Testis (tissue), 3 donors: Measurements from ENCODE around the gene MET. TPM values are rescaled to one million over a fixed set of nuclear protein-coding genes. Genes with fewer than 3 reads are reported as not detected.

ENCODE experiments used
- DNase-seq: peaks from one replicate; pipeline ENCODE4 v3.0.0-alpha.2; 2019
- H3K27ac ChIP-seq, 2 donors: fragments of 200-600 bp; sonication (generic); one replicate each; pipeline ENCODE4 v1.5.1; 2019
- H3K27me3 ChIP-seq: fragments of 200-600 bp; sonication (generic); one replicate; pipeline ENCODE4 v1.5.1; 2019
- H3K36me3 ChIP-seq: fragments of 200-600 bp; sonication (generic); one replicate; pipeline ENCODE4 v1.5.1; 2017; ENCODE audit warnings: low read depth; ENCODE audit errors: missing control alignments
- H3K4me1 ChIP-seq: fragments of 200-600 bp; sonication (generic); one replicate; pipeline ENCODE4 v1.5.1; 2019
- H3K4me3 ChIP-seq, 2 donors: fragments of 200-600 bp; sonication (generic); one replicate each; pipeline ENCODE4 v1.5.1; 2017 to 2019
- H3K9me3 ChIP-seq: fragments of 200-600 bp; sonication (generic); one replicate; pipeline ENCODE4 v1.5.1; 2017
- POLR2A ChIP-seq: fragments of 450-650 bp; IDR thresholded peaks from one replicate; pipeline ENCODE4 v1.6.1; 2017; ENCODE audit warnings: antibody characterized with exemption, mild to moderate bottlenecking, moderate library complexity
- WGBS, 2 donors: methylation state at CpG; one replicate each; pipeline ENCODE4 v1.1.5; 2018; 5-methylcytosine and 5-hydroxymethylcytosine counted together
- intact Hi-C: fragments of 100-400 bp; cut with DNase I; formaldehyde crosslinking; loops from one replicate; pipeline ENCODE4 v1.15.1; 2023; ENCODE audit warnings: low total_unique reads
- polyA plus RNA-seq: library from polyadenylated mRNA; stranded (reverse); fragments of 350-450 nt; fragmentation: Illumina TruSeq; extraction: RNeasy Lipid Tissue Mini Kit (QIAGEN cat#74804); gene quantifications from one replicate; pipeline ENCODE4 v1.2.3, GENCODE V29; 2014; ENCODE audit warnings: low read depth, low replicate concordance; ENCODE audit not compliant: insufficient read depth
- total RNA-seq, 2 donors: library from RNA; depleted of rRNA; stranded (reverse); fragments of >200 nt; gene quantifications; one replicate each; pipeline ENCODE4 v1.2.3, GENCODE V29; 2016
- TF ChIP-seq, protein P1 (sequence below), 3 experiments: fragments of 450-650 bp in 2 of 3; fragments of 200-600 bp in 1 of 3; sonication (generic) in 1 of 3; IDR thresholded peaks; one replicate each; pipeline ENCODE4 v1.5.1; 2016 to 2019; ENCODE audit warnings: antibody characterized with exemption in 3 of 3, mild to moderate bottlenecking in 2 of 3, moderate library complexity in 1 of 3

The MET gene
- total and polyA plus RNA-seq, 3 donors from 2014 or later: 2.0 to 3.9 (median 3.2) TPM

- no peaks in the 10 kb centered on the region for H3K27me3 ChIP-seq
- H3K36me3 ChIP-seq: no peaks in the 10 kb centered on the region
- TF ChIP-seq, protein P1, sequence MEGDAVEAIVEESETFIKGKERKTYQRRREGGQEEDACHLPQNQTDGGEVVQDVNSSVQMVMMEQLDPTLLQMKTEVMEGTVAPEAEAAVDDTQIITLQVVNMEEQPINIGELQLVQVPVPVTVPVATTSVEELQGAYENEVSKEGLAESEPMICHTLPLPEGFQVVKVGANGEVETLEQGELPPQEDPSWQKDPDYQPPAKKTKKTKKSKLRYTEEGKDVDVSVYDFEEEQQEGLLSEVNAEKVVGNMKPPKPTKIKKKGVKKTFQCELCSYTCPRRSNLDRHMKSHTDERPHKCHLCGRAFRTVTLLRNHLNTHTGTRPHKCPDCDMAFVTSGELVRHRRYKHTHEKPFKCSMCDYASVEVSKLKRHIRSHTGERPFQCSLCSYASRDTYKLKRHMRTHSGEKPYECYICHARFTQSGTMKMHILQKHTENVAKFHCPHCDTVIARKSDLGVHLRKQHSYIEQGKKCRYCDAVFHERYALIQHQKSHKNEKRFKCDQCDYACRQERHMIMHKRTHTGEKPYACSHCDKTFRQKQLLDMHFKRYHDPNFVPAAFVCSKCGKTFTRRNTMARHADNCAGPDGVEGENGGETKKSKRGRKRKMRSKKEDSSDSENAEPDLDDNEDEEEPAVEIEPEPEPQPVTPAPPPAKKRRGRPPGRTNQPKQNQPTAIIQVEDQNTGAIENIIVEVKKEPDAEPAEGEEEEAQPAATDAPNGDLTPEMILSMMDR (IDR thresholded peaks at IDR 0.05): no peak
- intact Hi-C loops: no loop called here
- H3K9me3 ChIP-seq: no peaks in the 10 kb centered on the region
- no peak for DNase-seq
- H3K27ac ChIP-seq: no peak overlapping the region
- 90 to 92% methylated on average over 3 of the region's 3 CpGs for WGBS, 2 donors
- no peak overlapping the region for H3K4me3 ChIP-seq
- H3K4me1 ChIP-seq: no peaks in the 10 kb centered on the region
Measured at GRCh38 chr7:116776610-116777289, 104.8 kb downstream of the MET start.

GRCh38 chr7:116777651-116778281 is 105.8 kb downstream of the MET start:
- no peaks in the 10 kb centered on the region for H3K4me1 ChIP-seq
- 64 to 71% methylated on average over 3 of the region's 3 CpGs for WGBS, 2 donors
- intact Hi-C loops: no loop called here

DNA sequence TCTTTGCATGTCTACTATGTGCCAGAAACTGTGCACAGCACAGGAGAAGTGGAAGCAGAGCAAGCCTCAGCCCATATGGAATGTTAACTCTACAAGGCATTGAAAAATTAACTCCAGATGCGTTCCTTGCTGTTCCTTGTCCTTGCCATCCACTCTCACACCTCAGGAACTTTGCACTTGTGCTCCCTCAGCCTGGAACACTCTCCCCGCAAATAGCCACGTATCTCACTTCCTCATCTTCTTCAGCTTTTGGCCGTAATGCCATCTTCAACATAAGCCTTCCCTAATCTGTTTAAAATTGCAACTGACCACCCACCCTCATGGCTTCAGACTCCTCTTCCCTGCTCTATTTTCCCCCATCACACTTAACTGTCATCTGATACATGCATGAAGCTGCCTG is 107.2 kb downstream of the MET start:
- TF ChIP-seq POLR2A: no peak
- TF ChIP-seq, protein P1 (IDR thresholded peaks at IDR 0.05): no peak
- Histone ChIP-seq H3K27me3 (no peaks in the 10 kb centered on the region), H3K36me3 (no peaks in the 10 kb centered on the region), H3K27ac (no peak overlapping the region), H3K4me3 (no peak overlapping the region), H3K9me3 (no peaks in the 10 kb centered on the region), H3K4me1 (no peaks in the 10 kb centered on the region)
- WGBS, 2 donors: 80 to 96% methylated on average over 4 of the region's 4 CpGs
- DNase-seq: no peak
- intact Hi-C loops: no loop called here

More at GRCh38 chr7:116777651-116778281, 105.8 kb downstream of the MET start:
- DNase-seq: no peak
- Histone ChIP-seq H3K36me3 (no peaks in the 10 kb centered on the region), H3K27me3 (no peaks in the 10 kb centered on the region), H3K27ac (no peak overlapping the region), H3K4me3 (no peak overlapping the region), H3K9me3 (no peaks in the 10 kb centered on the region)
- TF ChIP-seq POLR2A: no peak
- TF ChIP-seq, protein P1 (IDR thresholded peaks at IDR 0.05): no peak

GRCh38 chr7:116779931-116780330 is 107.9 kb downstream of the MET start:
- Histone ChIP-seq H3K27me3 (no peaks in the 10 kb centered on the region), H3K9me3 (no peaks in the 10 kb centered on the region), H3K4me1 (no peaks in the 10 kb centered on the region), H3K4me3 (no peak overlapping the region), H3K27ac (no peak overlapping the region), H3K36me3 (no peaks in the 10 kb centered on the region)
- intact Hi-C loops: no loop called here
- no peak for DNase-seq
- TF ChIP-seq POLR2A: no peak
- TF ChIP-seq, protein P1 (IDR thresholded peaks at IDR 0.05): no peak
- WGBS, 2 donors: 66 to 72% methylated on average over 3 of the region's 3 CpGs

DNA sequence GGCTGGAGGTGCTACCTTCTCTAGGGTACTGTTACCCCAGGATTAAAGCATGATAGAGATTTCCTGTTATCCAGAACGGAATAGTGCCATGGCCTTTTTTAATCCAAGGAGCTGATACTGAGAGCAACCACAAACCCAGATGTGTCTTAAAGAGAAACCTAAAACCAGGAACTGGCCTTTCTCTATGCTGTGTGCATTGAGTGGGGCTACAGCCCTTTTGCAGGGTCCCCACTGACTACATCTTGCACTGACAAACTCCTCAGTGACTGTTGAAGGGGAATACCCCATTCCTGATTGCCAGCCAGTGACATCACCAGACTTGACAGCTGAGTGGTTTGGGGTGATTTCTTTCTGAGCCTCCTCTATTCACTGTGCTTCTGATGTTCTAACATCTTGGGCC is 108.5 kb downstream of the MET start:
- no peak for DNase-seq
- no peak for TF ChIP-seq POLR2A
- TF ChIP-seq, protein P1 (IDR thresholded peaks at IDR 0.05): no peak
- intact Hi-C loops: no loop called here
- no peaks in the 10 kb centered on the region for H3K27me3 ChIP-seq
- no peak overlapping the region for H3K27ac ChIP-seq
- H3K36me3 ChIP-seq: no peaks in the 10 kb centered on the region
- H3K4me3 ChIP-seq: no peak overlapping the region
- no peaks in the 10 kb centered on the region for H3K4me1 ChIP-seq
- no peaks in the 10 kb centered on the region for H3K9me3 ChIP-seq
- 38 to 40% methylated on average over 1 of the region's 1 CpG for WGBS, 2 donors
